HG03342 (cell line): ENCODE measurements around the gene NAA30.

Source experiments
- ATAC-seq: cut with Tn5 transposase; IDR thresholded peaks from one replicate; pipeline ENCODE4 v1.9.1; 2021; ENCODE audit warnings: mild to moderate bottlenecking, moderate library complexity; ENCODE audit not compliant: unreplicated experiment

The NAA30 gene

GRCh38 chr14:57391517-57392195, 1.3 kb downstream of the NAA30 start:
- ATAC-seq: no peak

DNA sequence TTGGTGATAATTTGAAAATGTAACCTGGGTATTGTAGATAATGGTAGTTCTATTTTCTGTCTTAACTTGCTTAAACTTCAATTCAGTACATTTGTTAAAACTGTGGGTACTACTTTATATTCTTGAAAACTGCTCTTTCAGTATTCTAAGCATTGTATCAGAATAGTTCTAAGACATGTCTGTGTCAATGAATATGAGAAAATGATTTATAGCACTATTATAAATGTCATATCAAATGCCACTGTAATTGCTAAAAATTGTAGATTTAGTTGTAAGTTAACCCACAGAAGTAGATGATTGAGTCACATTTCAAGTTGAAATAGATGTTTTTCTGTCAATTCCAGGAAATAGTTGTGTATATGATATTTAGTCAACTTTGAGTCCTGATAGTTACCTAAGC, 2.4 kb downstream of the NAA30 start:
- ATAC-seq: no peak

DNA sequence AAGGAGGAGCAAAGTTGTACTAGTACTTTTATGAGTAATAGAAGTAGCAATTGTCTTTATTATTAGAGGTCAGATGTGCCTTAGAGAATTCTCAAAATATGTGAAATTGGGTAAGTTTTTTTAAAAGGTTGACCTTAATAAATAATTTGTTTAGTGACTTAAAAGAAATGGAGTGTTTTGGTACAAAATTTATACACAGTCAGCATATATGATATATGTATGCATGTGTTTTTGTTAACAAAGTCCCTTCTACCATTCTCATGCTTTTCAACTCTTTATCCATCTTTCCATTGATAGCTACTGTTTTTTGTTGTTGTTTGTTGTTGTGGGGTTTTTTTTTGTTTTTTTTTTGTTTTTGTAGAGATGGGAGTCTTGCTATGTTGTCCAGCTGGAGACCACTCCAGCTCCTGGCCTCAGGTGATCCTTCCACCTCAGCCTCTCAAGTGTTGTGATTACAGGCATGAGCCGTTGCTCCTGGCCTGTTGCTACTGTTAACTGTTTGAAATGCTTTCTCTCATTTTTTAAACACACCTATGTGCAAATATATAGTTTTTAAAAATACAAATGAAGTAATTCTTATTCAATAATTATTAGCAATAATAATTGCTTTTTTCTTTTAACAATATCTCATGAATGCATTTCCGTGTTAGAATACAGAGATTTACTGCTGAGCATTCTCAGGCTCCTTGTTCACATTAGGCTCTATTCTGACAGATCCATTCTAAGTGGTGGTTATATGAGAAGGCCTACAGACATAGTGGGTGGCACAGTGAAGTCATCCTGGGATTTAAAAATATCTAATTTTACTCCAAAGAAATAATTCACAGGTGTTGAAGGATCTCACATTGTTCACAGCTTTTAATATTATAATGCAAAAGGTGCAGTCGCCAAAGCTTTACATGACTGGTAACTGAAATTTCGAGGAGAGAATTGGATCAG, 10.4 kb downstream of the NAA30 start:
- ATAC-seq: no peak

GRCh38 chr14:57401501-57401900, 11.1 kb downstream of the NAA30 start:
- no peak for ATAC-seq

DNA sequence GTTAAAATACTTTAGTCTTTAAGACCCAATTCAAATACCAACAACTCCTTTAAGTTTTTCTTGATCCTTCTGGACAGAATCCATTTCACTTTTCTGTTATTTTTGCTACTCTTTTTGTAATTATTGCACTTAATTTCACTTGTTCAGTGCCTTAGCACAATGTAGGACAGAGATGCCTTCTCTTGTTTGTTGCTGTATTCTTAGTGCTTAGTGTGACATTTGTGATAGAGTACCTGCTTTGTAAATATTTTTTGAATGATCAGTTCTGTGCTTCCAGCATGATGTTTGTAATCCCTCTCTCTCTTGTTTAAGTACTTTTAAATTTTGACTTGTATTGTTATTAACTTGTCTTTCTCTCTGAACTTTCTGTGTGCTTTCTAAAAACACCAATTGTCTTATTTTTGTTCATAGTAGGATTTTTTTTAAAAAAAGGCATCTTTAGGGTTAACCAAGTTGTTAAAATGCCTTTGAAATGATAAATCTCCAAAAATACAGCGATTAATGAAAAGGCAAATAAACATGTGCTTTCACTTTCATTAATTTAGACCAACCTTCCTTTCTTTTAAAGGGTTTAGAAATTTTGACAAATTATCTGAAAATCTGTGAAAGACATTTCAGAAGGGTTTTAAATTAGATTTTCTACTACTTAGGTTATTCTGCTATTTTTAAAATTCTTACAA, 11.9 kb downstream of the NAA30 start:
- ATAC-seq: no peak

DNA sequence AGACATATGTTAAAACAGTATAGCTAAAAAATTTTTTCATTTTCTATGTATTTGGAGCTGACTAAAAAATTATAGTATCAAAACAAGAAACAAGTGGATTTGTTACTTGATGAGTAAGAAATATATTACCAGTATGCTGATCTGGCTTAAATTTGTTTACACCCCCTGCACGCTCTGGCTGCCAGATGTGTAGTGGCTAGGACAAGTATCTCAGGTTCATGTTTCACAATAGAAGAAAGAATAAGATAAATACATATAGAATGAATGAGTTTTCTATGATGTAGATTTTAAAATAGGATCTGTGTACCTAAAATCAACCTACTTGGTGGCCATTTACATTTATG, 13.1 kb downstream of the NAA30 start:
- ATAC-seq: no peak

DNA sequence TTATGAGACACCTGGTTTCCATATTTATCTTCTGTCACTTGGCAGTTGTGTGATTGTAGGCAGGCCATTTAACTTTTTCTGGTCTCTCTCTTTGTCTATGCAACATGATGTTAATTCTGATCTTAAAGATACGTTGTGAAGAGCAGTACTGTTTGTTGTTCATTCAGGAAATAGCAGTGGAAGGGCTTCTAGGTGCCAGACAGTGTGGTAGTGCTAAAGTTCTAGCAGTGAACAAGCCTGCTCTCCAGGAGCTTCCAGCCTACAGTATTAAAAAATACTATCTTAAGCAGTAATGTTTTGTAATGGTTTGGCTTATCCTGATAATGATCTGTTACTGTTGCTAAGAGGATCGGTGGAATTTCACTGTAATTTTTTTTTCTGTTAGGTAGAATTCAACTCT, 15.2 kb downstream of the NAA30 start:
- ATAC-seq: no peak

DNA sequence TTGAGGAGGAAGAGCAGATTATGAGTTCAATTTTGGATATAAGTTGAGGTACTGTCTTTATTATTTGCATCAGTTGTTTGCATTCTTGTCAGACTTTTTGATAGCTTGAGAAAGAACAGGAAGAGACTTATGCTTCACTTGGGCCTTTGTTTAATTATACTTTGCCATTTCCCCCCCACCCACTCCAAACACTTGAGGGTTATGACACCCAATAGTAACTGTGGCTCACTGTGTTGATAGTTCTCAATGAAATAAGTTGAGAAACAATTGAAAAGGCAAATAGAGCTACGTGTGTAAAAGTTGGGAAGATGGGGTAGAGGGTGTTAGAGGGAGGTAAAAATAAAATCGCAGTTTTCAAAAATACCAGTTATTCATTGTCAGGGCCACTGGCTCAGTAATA, 17.7 kb downstream of the NAA30 start:
- no peak for ATAC-seq

DNA sequence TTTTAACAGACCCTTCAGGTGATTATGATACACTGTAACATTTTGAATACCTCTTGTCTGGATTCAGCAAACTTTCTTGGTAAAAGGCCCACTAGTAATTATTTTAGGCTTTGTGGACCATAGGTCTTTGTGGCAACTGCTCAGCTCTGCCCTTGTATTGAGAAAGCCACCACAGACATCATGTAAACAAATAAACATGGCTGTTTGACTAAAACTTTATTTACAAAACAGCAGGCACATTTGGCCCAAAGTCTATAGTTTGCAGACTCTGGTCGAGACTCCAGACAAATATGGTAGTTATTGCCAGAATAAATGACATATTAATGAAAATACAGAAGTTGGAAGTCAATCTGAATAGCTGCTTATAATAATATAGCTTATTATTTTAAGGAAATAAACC, 18.2 kb downstream of the NAA30 start:
- ATAC-seq: no peak

DNA sequence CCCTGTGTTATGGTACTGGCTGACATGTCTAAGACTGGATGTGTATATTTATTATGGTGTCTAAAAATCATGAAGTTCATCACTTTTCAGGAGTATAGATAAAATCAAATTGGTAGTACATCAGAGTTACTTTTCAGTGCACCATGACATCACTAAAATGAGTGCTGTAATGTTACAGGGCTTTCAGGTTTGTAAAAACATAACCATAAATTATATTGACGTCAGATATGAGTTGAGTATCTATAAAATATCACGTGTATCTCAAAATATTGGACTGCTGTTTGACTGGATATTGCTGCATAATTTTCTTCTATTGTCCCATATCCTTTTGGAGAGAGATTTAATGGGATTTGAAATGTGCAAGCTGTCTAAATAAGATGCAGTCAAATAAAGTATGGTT, 22.0 kb downstream of the NAA30 start:
- no peak for ATAC-seq

GRCh38 chr14:57413849-57414248, 23.5 kb downstream of the NAA30 start:
- ATAC-seq: no peak

- ATAC-seq: no peak
Measured at GRCh38 chr14:57417228-57417627, 26.8 kb downstream of the NAA30 start.

GRCh38 chr14:57418999-57419398, 28.6 kb downstream of the NAA30 start:
- ATAC-seq: no peak

DNA sequence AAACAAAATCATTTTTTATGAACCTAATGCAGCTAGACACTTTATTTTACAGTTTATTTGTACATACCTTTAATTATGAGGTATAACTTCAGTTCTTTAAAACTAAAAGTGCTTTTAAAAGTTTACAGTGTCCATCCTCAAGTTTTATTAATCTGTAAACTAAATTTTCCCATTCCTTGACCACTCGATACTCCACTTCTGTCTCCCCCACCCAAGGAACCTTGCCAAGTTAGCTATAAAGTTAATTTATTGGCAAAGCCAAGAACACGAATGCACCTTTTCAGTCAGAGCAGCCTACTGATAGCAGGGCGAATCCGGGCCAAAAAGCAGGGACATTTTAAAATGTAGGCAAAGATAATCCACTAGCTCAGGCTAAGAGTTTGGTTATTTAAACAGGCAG, 29.6 kb downstream of the NAA30 start:
- ATAC-seq: no peak

GRCh38 chr14:57420986-57421385, 30.6 kb downstream of the NAA30 start:
- ATAC-seq: no peak

DNA sequence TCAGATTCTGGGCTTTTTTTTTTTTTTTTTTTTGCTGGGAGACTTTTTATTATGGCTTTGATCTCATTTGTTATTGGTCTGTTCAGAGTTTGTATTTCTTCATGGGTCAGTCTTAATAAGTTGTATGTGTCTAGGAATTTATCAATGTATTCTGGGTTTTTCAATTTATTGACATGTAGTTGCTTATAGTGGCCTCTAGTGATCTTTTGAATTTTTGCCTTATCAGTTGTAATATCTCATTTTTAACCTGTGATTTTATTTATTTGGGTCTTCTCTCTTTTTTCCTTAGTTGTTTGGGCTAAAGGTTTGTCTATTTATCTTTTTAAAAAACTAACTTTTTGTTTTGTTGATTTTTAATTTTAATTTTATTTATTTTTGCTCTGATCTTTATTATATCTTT, 45.5 kb downstream of the NAA30 start:
- ATAC-seq: no peak

DNA sequence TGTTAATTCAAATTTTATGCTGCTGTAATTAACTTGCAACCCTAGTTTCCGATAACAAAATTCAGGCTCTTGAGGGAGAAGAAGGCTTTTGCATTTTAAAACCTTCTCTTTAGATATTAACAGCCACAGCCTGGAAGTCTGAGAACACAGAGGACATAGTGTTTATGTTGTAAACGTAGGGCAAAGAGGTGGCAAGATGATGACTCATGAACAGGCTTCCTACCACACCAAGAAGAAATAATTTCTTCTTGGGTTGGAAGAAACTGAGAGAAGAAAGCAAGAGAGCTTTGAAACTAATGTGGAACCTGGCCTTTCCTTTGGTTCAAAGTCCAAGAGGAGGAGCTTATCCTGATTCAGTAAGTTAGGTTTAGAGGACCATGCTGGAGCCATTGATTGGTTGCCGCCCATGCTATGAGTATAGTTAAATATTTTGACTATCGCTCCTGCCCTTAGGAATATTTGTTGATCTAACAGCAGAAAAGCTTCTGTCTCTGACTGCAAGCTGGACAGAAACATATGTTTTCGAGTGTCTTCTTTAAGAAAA, 71.5 kb downstream of the NAA30 start:
- ATAC-seq: no peak

DNA sequence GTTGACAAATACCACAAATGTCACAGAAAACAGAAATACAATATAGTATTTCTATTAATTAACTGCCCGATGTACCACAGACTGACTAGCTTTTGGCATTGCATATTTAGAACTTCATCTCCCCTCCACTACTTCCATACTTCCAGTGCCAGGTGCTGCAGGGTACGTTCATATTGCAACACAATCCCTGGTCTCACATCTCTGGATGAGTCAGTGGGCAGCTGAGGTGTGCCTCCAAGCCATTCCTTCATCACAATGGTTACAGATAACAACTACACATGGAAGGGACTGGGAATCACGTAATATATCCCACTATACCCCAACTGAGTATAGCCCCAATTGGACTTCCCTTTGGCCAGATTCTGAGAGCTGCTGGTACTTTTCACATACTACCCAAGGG, 72.2 kb downstream of the NAA30 start:
- ATAC-seq: no peak

- ATAC-seq: peak; percentile 86
Measured at GRCh38 chr14:57464008-57464730, 73.8 kb downstream of the NAA30 start.
